Measurements from ENCODE around the gene IFNAR2. TPM values are rescaled to one million over a fixed set of nuclear protein-coding genes. Genes with fewer than 3 reads are reported as not detected.

Gene IFNAR2
- total and polyA plus RNA-seq, 2 experiments from 2014 or later, result 16.8 to 18.2 TPM

GRCh38 chr21:33251119-33251518, 21.4 kb downstream of the IFNAR2 start:
- Histone ChIP-seq H3K4me1 (ENCODE audit: insufficient read depth) (no peaks in the 10 kb centered on the region), H2AFZ (no peak overlapping the region), H3K27me3 (ENCODE audit: insufficient read depth) (no peaks in the 10 kb centered on the region), H3K79me2 (replicated peaks; ENCODE audit: insufficient read depth) (no peaks in the 10 kb centered on the region), H4K20me1 (replicated peaks; ENCODE audit: insufficient read depth) (no peaks in the 10 kb centered on the region; the same call in 1 of the 2 replicates), H3K27ac (ENCODE audit: low read depth) (no peak overlapping the region), H3K36me3 (ENCODE audit: insufficient read depth) (peaks cover 13% of the 10 kb centered on the region), H3K4me3 (no peak overlapping the region), H3K9me2 (ENCODE audit: insufficient read depth) (no peaks in the 10 kb centered on the region), H3F3A (replicated peaks; ENCODE audit: low read depth) (no peaks in the 10 kb centered on the region), H3K4me2 (no peak overlapping the region)
- Mint-ChIP-seq H3K27me3 (ENCODE audit: insufficient read depth, low read depth, poor library complexity) (no peaks in the 10 kb centered on the region), H3K4me3 (no peak overlapping the region), H3K4me1 (peaks cover 6% of the 10 kb centered on the region; the same call in 2 of the 3 replicates), H3K9me3 (no peaks in the 10 kb centered on the region; the same call in 2 of the 3 replicates), H3K36me3 (ENCODE audit: low read depth) (peaks cover 68% of the 10 kb centered on the region), H3K27ac (no peak overlapping the region)
- no peak for TF ChIP-seq ZNF114 (CRISPR knock-in tag; IDR thresholded peaks at IDR 0.05)
- no peak for TF ChIP-seq EZH2phosphoT487 (IDR thresholded peaks at IDR 0.05; ENCODE audit: unreplicated experiment)
- TF ChIP-seq ETS1 (IDR thresholded peaks at IDR 0.05), result no peak
- no peak for TF ChIP-seq NANOG (IDR thresholded peaks at IDR 0.05; ENCODE audit: borderline replicate concordance)
- TF ChIP-seq CTCF (conservative IDR thresholded peaks at IDR 0.05; ENCODE audit: low read depth in 2 of 2), result no peak
- TF ChIP-seq ZNF331 (CRISPR knock-in tag; IDR thresholded peaks at IDR 0.05; ENCODE audit: low read depth), result no peak
- TF ChIP-seq, protein P1, sequence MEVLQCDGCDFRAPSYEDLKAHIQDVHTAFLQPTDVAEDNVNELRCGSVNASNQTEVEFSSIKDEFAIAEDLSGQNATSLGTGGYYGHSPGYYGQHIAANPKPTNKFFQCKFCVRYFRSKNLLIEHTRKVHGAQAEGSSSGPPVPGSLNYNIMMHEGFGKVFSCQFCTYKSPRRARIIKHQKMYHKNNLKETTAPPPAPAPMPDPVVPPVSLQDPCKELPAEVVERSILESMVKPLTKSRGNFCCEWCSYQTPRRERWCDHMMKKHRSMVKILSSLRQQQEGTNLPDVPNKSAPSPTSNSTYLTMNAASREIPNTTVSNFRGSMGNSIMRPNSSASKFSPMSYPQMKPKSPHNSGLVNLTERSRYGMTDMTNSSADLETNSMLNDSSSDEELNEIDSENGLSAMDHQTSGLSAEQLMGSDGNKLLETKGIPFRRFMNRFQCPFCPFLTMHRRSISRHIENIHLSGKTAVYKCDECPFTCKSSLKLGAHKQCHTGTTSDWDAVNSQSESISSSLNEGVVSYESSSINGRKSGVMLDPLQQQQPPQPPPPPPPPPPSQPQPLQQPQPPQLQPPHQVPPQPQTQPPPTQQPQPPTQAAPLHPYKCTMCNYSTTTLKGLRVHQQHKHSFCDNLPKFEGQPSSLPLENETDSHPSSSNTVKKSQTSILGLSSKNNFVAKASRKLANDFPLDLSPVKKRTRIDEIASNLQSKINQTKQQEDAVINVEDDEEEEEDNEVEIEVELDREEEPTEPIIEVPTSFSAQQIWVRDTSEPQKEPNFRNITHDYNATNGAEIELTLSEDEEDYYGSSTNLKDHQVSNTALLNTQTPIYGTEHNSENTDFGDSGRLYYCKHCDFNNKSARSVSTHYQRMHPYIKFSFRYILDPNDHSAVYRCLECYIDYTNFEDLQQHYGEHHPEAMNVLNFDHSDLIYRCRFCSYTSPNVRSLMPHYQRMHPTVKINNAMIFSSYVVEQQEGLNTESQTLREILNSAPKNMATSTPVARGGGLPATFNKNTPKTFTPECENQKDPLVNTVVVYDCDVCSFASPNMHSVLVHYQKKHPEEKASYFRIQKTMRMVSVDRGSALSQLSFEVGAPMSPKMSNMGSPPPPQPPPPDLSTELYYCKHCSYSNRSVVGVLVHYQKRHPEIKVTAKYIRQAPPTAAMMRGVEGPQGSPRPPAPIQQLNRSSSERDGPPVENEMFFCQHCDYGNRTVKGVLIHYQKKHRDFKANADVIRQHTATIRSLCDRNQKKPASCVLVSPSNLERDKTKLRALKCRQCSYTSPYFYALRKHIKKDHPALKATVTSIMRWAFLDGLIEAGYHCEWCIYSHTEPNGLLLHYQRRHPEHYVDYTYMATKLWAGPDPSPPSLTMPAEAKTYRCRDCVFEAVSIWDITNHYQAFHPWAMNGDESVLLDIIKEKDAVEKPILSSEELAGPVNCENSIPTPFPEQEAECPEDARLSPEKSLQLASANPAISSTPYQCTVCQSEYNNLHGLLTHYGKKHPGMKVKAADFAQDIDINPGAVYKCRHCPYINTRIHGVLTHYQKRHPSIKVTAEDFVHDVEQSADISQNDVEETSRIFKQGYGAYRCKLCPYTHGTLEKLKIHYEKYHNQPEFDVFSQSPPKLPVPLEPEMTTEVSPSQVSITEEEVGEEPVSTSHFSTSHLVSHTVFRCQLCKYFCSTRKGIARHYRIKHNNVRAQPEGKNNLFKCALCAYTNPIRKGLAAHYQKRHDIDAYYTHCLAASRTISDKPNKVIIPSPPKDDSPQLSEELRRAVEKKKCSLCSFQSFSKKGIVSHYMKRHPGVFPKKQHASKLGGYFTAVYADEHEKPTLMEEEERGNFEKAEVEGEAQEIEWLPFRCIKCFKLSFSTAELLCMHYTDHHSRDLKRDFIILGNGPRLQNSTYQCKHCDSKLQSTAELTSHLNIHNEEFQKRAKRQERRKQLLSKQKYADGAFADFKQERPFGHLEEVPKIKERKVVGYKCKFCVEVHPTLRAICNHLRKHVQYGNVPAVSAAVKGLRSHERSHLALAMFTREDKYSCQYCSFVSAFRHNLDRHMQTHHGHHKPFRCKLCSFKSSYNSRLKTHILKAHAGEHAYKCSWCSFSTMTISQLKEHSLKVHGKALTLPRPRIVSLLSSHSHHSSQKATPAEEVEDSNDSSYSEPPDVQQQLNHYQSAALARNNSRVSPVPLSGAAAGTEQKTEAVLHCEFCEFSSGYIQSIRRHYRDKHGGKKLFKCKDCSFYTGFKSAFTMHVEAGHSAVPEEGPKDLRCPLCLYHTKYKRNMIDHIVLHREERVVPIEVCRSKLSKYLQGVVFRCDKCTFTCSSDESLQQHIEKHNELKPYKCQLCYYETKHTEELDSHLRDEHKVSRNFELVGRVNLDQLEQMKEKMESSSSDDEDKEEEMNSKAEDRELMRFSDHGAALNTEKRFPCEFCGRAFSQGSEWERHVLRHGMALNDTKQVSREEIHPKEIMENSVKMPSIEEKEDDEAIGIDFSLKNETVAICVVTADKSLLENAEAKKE (CRISPR knock-in tag; IDR thresholded peaks at IDR 0.05), result no peak
- TF ChIP-seq JUNB (IDR thresholded peaks at IDR 0.05; ENCODE audit: unreplicated experiment), result no peak
- TF ChIP-seq REST (IDR thresholded peaks at IDR 0.05; ENCODE audit: unreplicated experiment), result no peak
- no peak for TF ChIP-seq POLR2AphosphoS5 (IDR thresholded peaks at IDR 0.05; ENCODE audit: low read depth)
- no peak for TF ChIP-seq EZH2 (IDR thresholded peaks at IDR 0.05; ENCODE audit: low read depth, unreplicated experiment)
- TF ChIP-seq STAT1 (IDR thresholded peaks at IDR 0.05; ENCODE audit: unreplicated experiment), result no peak
- TF ChIP-seq CREB1 (CRISPR knock-in tag; IDR thresholded peaks at IDR 0.05; ENCODE audit: low read depth), result no peak
- no peak for ATAC-seq
- DNase-seq (ENCODE audit: low spot score), result no peak
